H1 (cell line): ENCODE measurements around the gene TCF7L2. TPM values are rescaled to one million over a fixed set of nuclear protein-coding genes. Genes with fewer than 3 reads are reported as not detected.

Experiments used
- BACH1 ChIP-seq: IDR thresholded peaks from 2 replicates; pipeline ENCODE4 v1.6.1; 2012; ENCODE audit warnings: low read length, improper control_type of control experiment
- BCL11A ChIP-seq, 2 experiments: IDR thresholded peaks; one replicate each; pipeline ENCODE4 v1.6.1; 2011; ENCODE audit warnings: low read depth in 2 of 2, low read length in 2 of 2, mild to moderate bottlenecking in 2 of 2
- SP4 ChIP-seq: IDR thresholded peaks from 2 replicates; pipeline ENCODE4 v1.6.1; 2012; ENCODE audit warnings: low read length, inconsistent platforms
- polyA plus RNA-seq, 7 experiments: library from polyadenylated mRNA; depleted of rRNA in 3 of 7; stranded (reverse) in 5 of 7; unstranded in 2 of 7; fragments of >200 nt in 5 of 7; fragments of 200-250 nt in 2 of 7; gene quantifications; 1 replicate in 5 of 7; 2 replicates in 1 of 7; 4 replicates in 1 of 7; pipeline versions ENCODE4 v1.2.1 to v1.2.3, GENCODE V29; 2011 to 2013; ENCODE audit warnings: missing spikeins in 2 of 7, mixed read lengths in 2 of 7
- total RNA-seq: library from RNA; stranded (reverse); fragmentation: NEBNext Ultra II Directional; extraction: Animal tissue kit (Norgen Biotek cat#: 25700); gene quantifications from 2 replicates; pipeline ENCODE4 v1.2.1, GENCODE V29; 2021

The TCF7L2 gene
- total and polyA plus RNA-seq, 2 of the 8 experiments (the other 6 are each of a cell fraction or from before 2014, with no cell fraction given): 33.9 to 67.3 TPM

DNA sequence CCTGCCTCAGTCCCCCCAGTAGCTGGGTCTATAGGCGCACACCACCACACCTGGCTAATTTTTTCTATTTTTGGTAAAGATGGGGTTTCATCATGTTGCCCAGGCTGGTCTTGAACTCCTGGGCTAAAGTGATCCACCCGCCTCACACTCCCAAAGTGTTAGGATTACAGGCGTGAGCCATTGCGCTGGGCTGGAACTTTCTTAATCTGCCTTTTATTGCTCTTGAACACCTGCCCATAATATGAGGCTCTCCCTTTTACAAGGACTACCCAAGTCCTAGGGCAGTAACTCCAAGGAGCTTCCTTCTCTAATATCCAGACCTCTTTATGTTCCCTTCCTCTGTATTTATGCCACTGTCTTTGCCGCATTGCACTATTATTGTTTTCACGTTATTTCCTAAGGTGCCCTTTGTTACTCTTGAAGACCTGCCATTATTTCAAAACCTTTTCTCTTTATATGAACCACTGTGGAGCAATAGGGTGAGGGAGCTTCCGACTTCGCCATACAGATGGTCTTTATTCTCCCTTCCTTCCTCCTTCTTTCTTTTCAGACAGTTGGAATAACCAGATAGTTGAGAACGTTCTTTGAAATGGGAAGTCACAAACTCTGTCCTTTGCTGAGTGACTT lies 36.3 kb upstream of the TCF7L2 start (continued):
- TF ChIP-seq BCL11A (IDR thresholded peaks at IDR 0.05; ENCODE audit: low read depth in 2 of 2, low read length in 2 of 2) (no peak), SP4 (no peak), BACH1 (no peak)
